NCI-H1930 (cell line): ENCODE results near the gene KIF20A.
"Not testable (repeated sequence)": the region's sequence is repeated elsewhere in the genome, so short reads cannot be mapped to it uniquely, and the experiment has no call there.

Source experiments
- DNase-seq, 2 experiments: peaks; one replicate each; lab custom pipeline; 2025; lab: John Stamatoyannopoulos, UW

Gene KIF20A

GRCh38 chr5:138178516-138179276, at the start of gene KIF20A, which contains the start of gene BRD8:
Gene KIF20A, plus strand, starts transcription at chr5:138179112. Its CDS starts 569 bp downstream, at chr5:138179681.
Gene BRD8, minus strand, starts transcription at chr5:138178630. Its CDS starts 16 bp downstream, at chr5:138178614.
- DNase-seq, result peak; percentile 85 to 87

GRCh38 chr5:138129347-138129746, 49.6 kb upstream of the KIF20A start:
- no peak for DNase-seq

GRCh38 chr5:138132543-138132942, 46.4 kb upstream of the KIF20A start:
- no peak for DNase-seq

- DNase-seq, result peak; percentile 47 to 57
These were observed 39.7 kb upstream of the KIF20A start, which contains the start of gene NME5 for GRCh38 chr5:138138949-138139780. Gene NME5, minus strand, starts transcription at chr5:138139428. Its CDS starts 648 bp downstream, at chr5:138138780.

- DNase-seq, result no peak
These were observed 39.2 kb upstream of the KIF20A start for GRCh38 chr5:138139781-138140090.

GRCh38 chr5:138140268-138140667, 38.6 kb upstream of the KIF20A start:
- DNase-seq, result no peak

- DNase-seq, result no peak
These were observed 37.2 kb upstream of the KIF20A start for GRCh38 chr5:138141734-138142133.

GRCh38 chr5:138143578-138143977, 35.3 kb upstream of the KIF20A start:
- not testable (repeated sequence) for DNase-seq

- DNase-seq, result no peak
These were observed 30.1 kb upstream of the KIF20A start for GRCh38 chr5:138148811-138149210.

GRCh38 chr5:138149530-138149929, 29.4 kb upstream of the KIF20A start:
- no peak for DNase-seq

- DNase-seq, result not testable (repeated sequence)
These were observed 22.9 kb upstream of the KIF20A start for GRCh38 chr5:138155977-138156376.

GRCh38 chr5:138157626-138158025, 21.3 kb upstream of the KIF20A start:
- DNase-seq, result no peak

- no peak for DNase-seq
These were observed 19.2 kb upstream of the KIF20A start for GRCh38 chr5:138159666-138160065.

- no peak for DNase-seq
These were observed 18.2 kb upstream of the KIF20A start for GRCh38 chr5:138160706-138161105.

GRCh38 chr5:138163721-138164120, 15.2 kb upstream of the KIF20A start:
- DNase-seq, result no peak

GRCh38 chr5:138169124-138169523, 9.8 kb upstream of the KIF20A start:
- no peak for DNase-seq

GRCh38 chr5:138170299-138170698, 8.6 kb upstream of the KIF20A start:
- no peak for DNase-seq

GRCh38 chr5:138177941-138178515, 884 bp upstream of the KIF20A start:
- no peak for DNase-seq

- DNase-seq, result no peak
These were observed 455 bp downstream of the KIF20A start for GRCh38 chr5:138179277-138179857.

GRCh38 chr5:138180183-138180782, 1.4 kb downstream of the KIF20A start:
- peak in 1 of 2 experiments; percentile 13 for DNase-seq

- DNase-seq, result no peak
These were observed 1.9 kb downstream of the KIF20A start for GRCh38 chr5:138180841-138181240.

GRCh38 chr5:138182808-138183207, 3.9 kb downstream of the KIF20A start:
- no peak for DNase-seq
